HFFc6 (cell line): ENCODE measurements around the gene SLC6A3. TPM values are rescaled to one million over a fixed set of nuclear protein-coding genes. Genes with fewer than 3 reads are reported as not detected.

ENCODE experiments used
- DNase-seq: peaks from one replicate; pipeline ENCODE4 v3.0.0-alpha.2; 2018
- H3K27ac Mint-ChIP-seq: 2 replicates; pipeline ENCODE4 v1.8.0; 2020; ENCODE audit warnings: mild to moderate bottlenecking, mixed read lengths
- H3K27me3 Mint-ChIP-seq: 2 replicates; pipeline ENCODE4 v1.8.0; 2021; ENCODE audit warnings: mild to moderate bottlenecking, moderate library complexity, mixed read lengths; ENCODE audit not compliant: insufficient read depth
- H3K36me3 Mint-ChIP-seq: 2 replicates; pipeline ENCODE4 v1.8.0; 2021; ENCODE audit warnings: low read depth, mixed read lengths
- H3K4me1 Mint-ChIP-seq: 2 replicates; pipeline ENCODE4 v1.8.0; 2020; ENCODE audit warnings: low read depth, mixed read lengths
- H3K4me3 Mint-ChIP-seq: 2 replicates; pipeline ENCODE4 v1.8.0; 2020; ENCODE audit warnings: mild to moderate bottlenecking, moderate library complexity, mixed read lengths
- H3K9me3 Mint-ChIP-seq: 2 replicates; pipeline ENCODE4 v1.8.0; 2020; ENCODE audit warnings: mild to moderate bottlenecking, mixed read lengths
- total RNA-seq, 6 experiments: library from RNA; stranded (reverse); fragmentation: NEBNext Ultra II Directional; extraction: Animal tissue kit (Norgen Biotek cat#: 25700); gene quantifications; 2 replicates in 1 of 6; 3 replicates in 5 of 6; pipeline ENCODE4 v1.2.3, GENCODE V29; 2021
- TF ChIP-seq, protein P1 (sequence below): fragments of 200-600 bp; sonication (generic); IDR thresholded peaks from 2 replicates; pipeline ENCODE4 v1.5.0; 2021; ENCODE audit warnings: antibody characterized with exemption, mild to moderate bottlenecking

The SLC6A3 gene
- total RNA-seq, 6 experiments from 2014 or later, result not detected

DNA sequence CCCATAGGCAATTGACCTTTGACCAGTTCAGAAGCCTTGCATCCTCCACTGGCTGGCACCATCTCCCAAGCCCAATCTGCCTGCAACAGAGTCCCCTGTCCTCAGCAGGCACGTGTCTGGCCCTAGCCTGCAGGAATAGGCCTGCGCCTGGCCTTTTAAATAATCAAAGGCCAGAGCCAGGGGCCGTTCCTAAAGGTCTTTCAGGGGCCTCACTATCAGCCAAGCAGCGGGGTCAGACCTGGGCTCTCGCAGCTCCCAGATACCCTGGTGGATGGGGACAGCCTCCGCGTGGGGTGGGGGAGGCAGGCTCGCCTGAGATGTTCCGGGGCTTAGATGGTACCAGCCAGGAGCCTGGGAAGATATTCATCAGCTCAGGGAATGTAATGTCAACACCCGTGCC, 32.6 kb downstream of the SLC6A3 start:
- Mint-ChIP-seq H3K27me3 (peaks cover 18% of the 10 kb centered on the region), H3K4me3 (no peak overlapping the region), H3K4me1 (no peaks in the 10 kb centered on the region), H3K9me3 (no peaks in the 10 kb centered on the region), H3K27ac (no peak overlapping the region), H3K36me3 (no peaks in the 10 kb centered on the region)
- TF ChIP-seq, protein P1, sequence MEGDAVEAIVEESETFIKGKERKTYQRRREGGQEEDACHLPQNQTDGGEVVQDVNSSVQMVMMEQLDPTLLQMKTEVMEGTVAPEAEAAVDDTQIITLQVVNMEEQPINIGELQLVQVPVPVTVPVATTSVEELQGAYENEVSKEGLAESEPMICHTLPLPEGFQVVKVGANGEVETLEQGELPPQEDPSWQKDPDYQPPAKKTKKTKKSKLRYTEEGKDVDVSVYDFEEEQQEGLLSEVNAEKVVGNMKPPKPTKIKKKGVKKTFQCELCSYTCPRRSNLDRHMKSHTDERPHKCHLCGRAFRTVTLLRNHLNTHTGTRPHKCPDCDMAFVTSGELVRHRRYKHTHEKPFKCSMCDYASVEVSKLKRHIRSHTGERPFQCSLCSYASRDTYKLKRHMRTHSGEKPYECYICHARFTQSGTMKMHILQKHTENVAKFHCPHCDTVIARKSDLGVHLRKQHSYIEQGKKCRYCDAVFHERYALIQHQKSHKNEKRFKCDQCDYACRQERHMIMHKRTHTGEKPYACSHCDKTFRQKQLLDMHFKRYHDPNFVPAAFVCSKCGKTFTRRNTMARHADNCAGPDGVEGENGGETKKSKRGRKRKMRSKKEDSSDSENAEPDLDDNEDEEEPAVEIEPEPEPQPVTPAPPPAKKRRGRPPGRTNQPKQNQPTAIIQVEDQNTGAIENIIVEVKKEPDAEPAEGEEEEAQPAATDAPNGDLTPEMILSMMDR, result no peak
- DNase-seq, result no peak

DNA sequence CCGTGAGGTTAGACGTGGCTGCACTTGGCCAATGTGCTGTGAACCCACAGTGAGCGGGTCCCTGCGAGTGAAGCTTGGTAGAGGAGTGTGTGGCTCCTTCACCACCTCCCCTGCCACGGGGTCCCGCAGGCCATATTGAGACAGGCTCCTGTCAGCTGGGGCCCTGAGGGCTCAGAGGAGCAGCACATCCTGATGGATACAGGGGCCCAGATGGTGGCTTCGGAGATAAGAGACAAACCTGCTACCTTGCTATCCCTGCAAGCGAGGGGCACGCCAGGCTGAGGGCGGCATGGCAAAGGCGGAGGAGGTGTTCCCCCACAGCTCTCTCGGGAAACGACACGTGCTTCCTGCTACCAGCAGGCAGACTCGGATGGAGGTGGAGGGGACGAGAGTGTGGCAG, 33.1 kb downstream of the SLC6A3 start:
- Mint-ChIP-seq H3K27me3 (peaks cover 20% of the 10 kb centered on the region), H3K27ac (no peak overlapping the region), H3K36me3 (no peaks in the 10 kb centered on the region), H3K4me3 (no peak overlapping the region), H3K4me1 (no peaks in the 10 kb centered on the region), H3K9me3 (no peaks in the 10 kb centered on the region)
- TF ChIP-seq, protein P1, result no peak
- no peak for DNase-seq

DNA sequence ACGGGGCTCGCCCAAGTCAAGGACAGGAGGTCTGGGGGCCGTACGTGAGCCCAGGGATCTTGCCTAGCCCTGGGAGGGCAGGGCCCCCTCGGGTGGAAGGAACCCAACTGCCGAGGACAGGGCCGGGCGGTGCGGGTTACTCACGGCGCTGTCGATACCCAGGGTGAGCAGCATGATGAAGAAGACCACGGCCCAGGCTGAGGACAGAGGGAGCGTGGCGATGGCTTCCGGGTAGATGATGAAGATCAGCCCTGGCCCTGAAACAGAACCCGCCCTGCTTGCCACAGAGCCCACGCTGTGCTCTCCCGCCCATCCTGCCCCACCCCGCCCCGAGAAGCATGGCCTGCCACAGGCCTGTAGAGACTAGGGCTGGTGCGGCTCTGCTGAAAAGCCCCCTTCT, 34.1 kb downstream of the SLC6A3 start:
- H3K9me3 Mint-ChIP-seq, result no peaks in the 10 kb centered on the region
- H3K4me1 Mint-ChIP-seq, result no peaks in the 10 kb centered on the region
- TF ChIP-seq, protein P1, result no peak
- H3K36me3 Mint-ChIP-seq, result no peaks in the 10 kb centered on the region
- no peak overlapping the region for H3K4me3 Mint-ChIP-seq
- H3K27me3 Mint-ChIP-seq, result peaks cover 22% of the 10 kb centered on the region
- DNase-seq, result no peak
- H3K27ac Mint-ChIP-seq, result no peak overlapping the region

DNA sequence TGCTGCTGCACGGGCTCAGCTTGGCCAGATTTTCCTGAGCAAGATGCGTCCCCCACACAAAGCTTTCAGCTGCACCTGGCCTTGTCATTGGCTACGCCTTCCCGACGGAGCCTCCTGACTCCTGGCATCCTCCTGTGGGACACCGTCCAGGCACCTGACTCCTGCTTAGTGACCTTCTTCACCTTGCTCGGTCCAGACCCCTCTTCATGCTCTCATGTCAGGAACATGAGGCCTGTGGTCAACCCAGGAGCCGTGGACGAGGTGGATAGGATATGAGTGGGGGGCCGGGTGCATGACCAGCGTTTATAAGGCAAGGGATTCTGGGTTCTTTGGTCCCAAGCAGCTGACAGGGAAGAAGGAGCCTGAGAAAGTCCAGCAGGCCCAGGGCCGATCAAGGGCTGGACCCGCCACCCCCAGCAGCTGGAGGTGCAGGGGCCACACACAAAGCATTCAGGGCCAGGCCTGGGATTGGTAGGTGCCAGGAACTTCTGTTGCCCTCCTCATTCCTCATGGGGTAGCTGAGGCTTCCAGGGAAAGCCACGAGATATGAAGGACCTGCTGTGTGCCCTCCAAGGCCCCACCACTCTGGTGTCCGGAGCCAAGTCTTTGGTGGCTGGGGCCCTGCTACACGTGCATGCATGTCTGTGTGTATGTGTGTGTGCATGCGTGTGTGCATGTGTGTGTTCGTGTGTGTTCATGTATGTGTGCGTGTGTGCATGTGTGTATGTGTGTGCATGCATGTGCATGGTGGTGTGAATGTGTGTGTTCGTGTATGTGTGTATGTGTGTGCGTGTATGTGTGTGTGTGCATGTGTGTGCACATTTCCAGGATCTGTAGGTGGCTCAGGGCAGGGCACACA, 34.9 kb downstream of the SLC6A3 start:
- Mint-ChIP-seq H3K4me3 (no peak overlapping the region), H3K27ac (no peak overlapping the region), H3K36me3 (no peaks in the 10 kb centered on the region), H3K4me1 (no peaks in the 10 kb centered on the region), H3K27me3 (peaks cover 22% of the 10 kb centered on the region), H3K9me3 (no peaks in the 10 kb centered on the region)
- no peak for DNase-seq
- TF ChIP-seq, protein P1, result no peak

DNA sequence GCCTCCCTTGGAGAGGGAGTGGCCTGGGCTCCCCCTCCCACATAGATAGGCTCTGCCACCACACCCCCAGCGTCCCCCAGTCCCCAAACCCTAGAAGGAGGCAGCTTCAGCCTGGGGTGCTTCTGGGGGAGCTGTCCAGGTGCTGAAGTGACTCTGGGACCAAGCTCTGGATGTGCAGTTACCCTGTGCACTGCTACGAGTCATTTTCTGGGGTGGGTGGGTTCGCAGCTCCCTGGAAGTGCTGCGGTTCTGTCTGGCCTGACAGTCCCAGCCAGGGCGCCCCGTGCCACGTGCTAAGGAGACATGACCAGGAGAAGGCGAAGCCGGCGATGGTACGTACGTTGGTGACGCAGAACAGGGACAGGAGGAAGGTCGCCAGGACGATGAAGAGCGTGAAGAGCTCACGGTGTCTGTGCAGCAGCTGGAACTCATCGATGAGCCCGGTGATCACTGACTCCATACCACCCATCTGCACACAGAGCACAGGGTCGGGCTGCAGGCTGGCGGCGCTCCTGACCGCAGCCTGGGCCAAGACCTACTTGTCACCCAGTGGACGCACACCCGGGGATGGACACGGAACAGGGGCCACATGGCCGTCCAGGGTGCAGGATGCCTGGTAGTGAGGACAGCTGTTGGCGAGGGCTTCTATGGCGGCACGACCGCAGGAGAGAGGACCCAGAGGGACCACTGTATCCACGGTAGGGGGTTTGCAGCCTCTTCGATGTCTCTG, 35.7 kb downstream of the SLC6A3 start:
- H3K4me1 Mint-ChIP-seq, result no peaks in the 10 kb centered on the region
- H3K4me3 Mint-ChIP-seq, result no peak overlapping the region
- H3K27me3 Mint-ChIP-seq, result peaks cover 28% of the 10 kb centered on the region
- no peak overlapping the region for H3K27ac Mint-ChIP-seq
- no peaks in the 10 kb centered on the region for H3K36me3 Mint-ChIP-seq
- no peaks in the 10 kb centered on the region for H3K9me3 Mint-ChIP-seq
- TF ChIP-seq, protein P1, result no peak
- no peak for DNase-seq
